Ishikawa (cell line): ENCODE measurements around the gene MXD1.

Experiments
- CEBPB ChIP-seq: IDR thresholded peaks from 2 replicates; pipeline ENCODE4 v1.6.1; 2012
- CREB1 ChIP-seq: IDR thresholded peaks from 2 replicates; pipeline ENCODE4 v1.6.1; 2012; ENCODE audit warnings: low read depth
- EGR1 ChIP-seq: IDR thresholded peaks from 2 replicates; pipeline ENCODE4 v1.6.1; 2012
- EP300 ChIP-seq: IDR thresholded peaks from 2 replicates; pipeline ENCODE4 v1.6.1; 2012; ENCODE audit warnings: borderline replicate concordance
- FOXM1 ChIP-seq: IDR thresholded peaks from 2 replicates; pipeline ENCODE4 v1.6.1; 2012; ENCODE audit warnings: low read depth, borderline replicate concordance
- MAX ChIP-seq: IDR thresholded peaks from 2 replicates; pipeline ENCODE4 v1.6.1; 2012
- NFIC ChIP-seq: IDR thresholded peaks from 2 replicates; pipeline ENCODE4 v1.6.1; 2012
- RAD21 ChIP-seq: IDR thresholded peaks from 2 replicates; pipeline ENCODE4 v1.6.1; 2012; ENCODE audit warnings: low read depth
- TAF1 ChIP-seq: IDR thresholded peaks from 2 replicates; pipeline ENCODE4 v1.6.1; 2012; ENCODE audit warnings: low read depth, mild to moderate bottlenecking
- TCF12 ChIP-seq: IDR thresholded peaks from 2 replicates; pipeline ENCODE4 v1.6.1; 2012; ENCODE audit warnings: low read depth
- TEAD4 ChIP-seq: IDR thresholded peaks from 2 replicates; pipeline ENCODE4 v1.6.1; 2012
- YY1 ChIP-seq: IDR thresholded peaks from 2 replicates; pipeline ENCODE4 v1.6.1; 2012; ENCODE audit warnings: low read depth
- ZBTB7A ChIP-seq: IDR thresholded peaks from 2 replicates; pipeline ENCODE4 v1.6.1; 2012; ENCODE audit warnings: low read depth
- TF ChIP-seq, protein P1 (sequence below): IDR thresholded peaks from 2 replicates; pipeline ENCODE4 v1.6.1; 2012
- TF ChIP-seq, protein P2 (sequence below): IDR thresholded peaks from 2 replicates; pipeline ENCODE4 v1.6.1; 2012; ENCODE audit warnings: low read depth, mild to moderate bottlenecking

Gene MXD1

DNA sequence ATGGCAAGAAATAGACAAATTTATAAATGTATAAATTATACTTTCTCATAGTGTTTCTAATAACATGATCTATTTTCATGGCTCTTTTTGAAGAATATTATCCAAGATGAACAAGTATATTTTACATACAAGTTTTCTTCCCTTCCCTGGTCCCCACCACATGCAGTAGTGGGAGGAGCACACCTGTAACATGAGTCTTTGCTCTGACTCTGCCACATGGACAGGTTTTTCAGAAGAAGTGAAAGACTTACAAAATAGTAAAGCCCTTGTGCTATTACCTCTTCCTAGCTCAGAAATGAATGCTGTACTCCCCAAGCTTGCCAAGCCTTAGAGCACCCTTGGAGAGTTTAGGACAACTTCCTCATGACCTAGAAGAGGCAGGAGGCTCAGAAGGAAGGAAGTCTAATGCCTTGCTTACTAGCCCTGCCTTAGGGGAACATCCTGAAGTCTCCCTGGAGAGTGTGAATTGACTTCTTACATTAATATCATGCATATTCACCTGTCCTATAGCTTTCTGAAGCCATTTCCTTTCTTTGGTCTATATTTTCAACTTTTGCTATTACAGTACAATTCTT, 18.4 kb downstream of the MXD1 start:
- no peak for TF ChIP-seq NFIC
- TF ChIP-seq FOXM1 = no peak
- TF ChIP-seq TCF12 = no peak
- TF ChIP-seq TAF1 = no peak
- TF ChIP-seq, protein P1, sequence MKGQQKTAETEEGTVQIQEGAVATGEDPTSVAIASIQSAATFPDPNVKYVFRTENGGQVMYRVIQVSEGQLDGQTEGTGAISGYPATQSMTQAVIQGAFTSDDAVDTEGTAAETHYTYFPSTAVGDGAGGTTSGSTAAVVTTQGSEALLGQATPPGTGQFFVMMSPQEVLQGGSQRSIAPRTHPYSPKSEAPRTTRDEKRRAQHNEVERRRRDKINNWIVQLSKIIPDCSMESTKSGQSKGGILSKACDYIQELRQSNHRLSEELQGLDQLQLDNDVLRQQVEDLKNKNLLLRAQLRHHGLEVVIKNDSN = no peak
- TF ChIP-seq MAX = no peak
- no peak for TF ChIP-seq EGR1
- TF ChIP-seq, protein P2, sequence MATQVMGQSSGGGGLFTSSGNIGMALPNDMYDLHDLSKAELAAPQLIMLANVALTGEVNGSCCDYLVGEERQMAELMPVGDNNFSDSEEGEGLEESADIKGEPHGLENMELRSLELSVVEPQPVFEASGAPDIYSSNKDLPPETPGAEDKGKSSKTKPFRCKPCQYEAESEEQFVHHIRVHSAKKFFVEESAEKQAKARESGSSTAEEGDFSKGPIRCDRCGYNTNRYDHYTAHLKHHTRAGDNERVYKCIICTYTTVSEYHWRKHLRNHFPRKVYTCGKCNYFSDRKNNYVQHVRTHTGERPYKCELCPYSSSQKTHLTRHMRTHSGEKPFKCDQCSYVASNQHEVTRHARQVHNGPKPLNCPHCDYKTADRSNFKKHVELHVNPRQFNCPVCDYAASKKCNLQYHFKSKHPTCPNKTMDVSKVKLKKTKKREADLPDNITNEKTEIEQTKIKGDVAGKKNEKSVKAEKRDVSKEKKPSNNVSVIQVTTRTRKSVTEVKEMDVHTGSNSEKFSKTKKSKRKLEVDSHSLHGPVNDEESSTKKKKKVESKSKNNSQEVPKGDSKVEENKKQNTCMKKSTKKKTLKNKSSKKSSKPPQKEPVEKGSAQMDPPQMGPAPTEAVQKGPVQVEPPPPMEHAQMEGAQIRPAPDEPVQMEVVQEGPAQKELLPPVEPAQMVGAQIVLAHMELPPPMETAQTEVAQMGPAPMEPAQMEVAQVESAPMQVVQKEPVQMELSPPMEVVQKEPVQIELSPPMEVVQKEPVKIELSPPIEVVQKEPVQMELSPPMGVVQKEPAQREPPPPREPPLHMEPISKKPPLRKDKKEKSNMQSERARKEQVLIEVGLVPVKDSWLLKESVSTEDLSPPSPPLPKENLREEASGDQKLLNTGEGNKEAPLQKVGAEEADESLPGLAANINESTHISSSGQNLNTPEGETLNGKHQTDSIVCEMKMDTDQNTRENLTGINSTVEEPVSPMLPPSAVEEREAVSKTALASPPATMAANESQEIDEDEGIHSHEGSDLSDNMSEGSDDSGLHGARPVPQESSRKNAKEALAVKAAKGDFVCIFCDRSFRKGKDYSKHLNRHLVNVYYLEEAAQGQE = no peak
- no peak for TF ChIP-seq ZBTB7A
- no peak for TF ChIP-seq CREB1
- TF ChIP-seq RAD21 = no peak
- no peak for TF ChIP-seq CEBPB
- no peak for TF ChIP-seq EP300
- TF ChIP-seq TEAD4 = no peak
- no peak for TF ChIP-seq YY1

DNA sequence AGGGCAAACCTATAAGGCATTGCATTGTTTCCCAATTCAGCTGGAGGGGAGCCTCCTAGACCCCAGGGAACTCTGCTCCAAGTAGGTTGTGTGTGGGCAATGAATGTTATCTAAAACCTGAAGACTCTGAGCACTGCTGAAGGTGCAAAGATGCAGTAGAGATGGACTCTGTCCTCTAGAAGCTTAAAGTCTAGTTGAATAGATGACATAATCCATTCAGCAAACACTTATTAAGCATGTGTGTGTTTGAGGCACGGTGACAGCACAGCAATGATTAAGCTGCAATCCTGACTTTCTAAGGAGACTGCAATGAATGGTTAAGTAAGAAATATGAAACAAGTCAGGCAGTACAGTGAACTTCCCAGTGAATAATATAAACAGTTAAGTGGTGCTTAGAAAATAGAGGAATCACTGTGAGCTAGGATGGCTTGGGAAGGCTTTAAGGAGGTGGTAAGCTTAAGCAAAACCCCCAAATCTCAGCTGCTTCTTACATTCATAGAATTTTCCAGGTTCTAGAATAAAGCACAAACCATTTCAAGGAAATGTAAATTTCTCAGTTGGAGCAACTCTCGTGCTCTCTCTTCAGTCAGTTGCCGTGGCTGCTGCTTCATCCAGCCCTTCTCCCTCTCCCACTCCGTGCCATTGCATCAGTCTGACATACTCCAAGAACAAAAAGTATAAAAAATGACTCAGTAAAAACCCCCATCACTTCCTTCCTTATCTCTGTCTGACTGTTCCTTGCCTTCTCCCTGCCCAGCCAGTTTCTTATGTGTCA, 19.1 kb downstream of the MXD1 start:
- TF ChIP-seq YY1 = no peak
- TF ChIP-seq, protein P2 = no peak
- no peak for TF ChIP-seq TCF12
- TF ChIP-seq EGR1 = no peak
- no peak for TF ChIP-seq EP300
- no peak for TF ChIP-seq CEBPB
- TF ChIP-seq FOXM1 = no peak
- no peak for TF ChIP-seq CREB1
- TF ChIP-seq RAD21 = no peak
- no peak for TF ChIP-seq TEAD4

- no peak for TF ChIP-seq TCF12
- no peak for TF ChIP-seq ZBTB7A
- TF ChIP-seq CEBPB = no peak
Measured at GRCh38 chr2:69934614-69934908, 19.7 kb downstream of the MXD1 start.

DNA sequence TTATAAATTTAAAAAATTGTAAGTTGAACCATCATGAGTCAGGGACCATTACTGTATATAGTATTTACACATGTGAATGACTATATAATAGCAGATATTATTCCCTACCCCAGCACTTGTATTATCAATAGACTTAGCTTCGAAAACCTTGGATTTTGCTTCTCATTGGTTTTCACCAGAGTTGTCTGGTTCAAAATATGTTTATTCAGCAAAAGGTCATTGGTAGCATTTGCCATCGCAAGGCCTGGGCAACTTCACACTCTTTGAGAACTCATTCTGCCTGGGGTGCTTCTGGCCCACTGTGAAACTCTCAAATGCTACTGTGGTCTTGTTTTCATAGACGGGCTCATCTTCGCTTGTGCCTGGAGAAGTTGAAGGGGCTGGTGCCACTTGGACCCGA, 20.1 kb downstream of the MXD1 start:
- TF ChIP-seq CREB1 (no peak), YY1 (no peak), EP300 (no peak), CEBPB (no peak), TCF12 (no peak), NFIC (no peak), TAF1 (no peak), MAX (no peak), EGR1 (no peak), RAD21 (no peak), FOXM1 (no peak), TEAD4 (no peak), ZBTB7A (no peak)
- TF ChIP-seq, protein P2 = no peak
- TF ChIP-seq, protein P1 = no peak

DNA sequence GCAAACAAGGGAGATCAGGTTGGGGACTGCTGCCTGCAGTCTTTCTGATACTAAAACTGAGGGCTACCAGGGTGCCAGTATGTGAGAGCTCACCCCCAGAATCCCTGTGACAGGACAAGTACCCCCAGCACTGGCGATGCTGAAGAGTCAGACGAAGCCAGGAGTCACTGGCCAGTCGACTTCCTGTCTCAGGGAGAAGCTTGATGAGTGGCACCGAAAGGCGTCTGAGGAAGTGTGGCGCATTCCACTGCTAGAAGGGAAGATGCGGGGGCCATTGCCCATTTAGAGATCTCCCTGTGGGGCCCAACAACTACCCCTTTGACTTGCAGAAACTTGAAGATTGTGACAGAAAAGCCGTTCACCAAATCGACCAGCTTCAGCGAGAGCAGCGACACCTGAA, 22.0 kb downstream of the MXD1 start:
- TF ChIP-seq NFIC = no peak
- no peak for TF ChIP-seq CEBPB
- TF ChIP-seq YY1 = no peak
- no peak for TF ChIP-seq RAD21
- TF ChIP-seq TAF1 = no peak
- TF ChIP-seq EP300 = no peak
- TF ChIP-seq TCF12 = no peak
- TF ChIP-seq, protein P2 = no peak
- no peak for TF ChIP-seq FOXM1
- TF ChIP-seq ZBTB7A = no peak
- TF ChIP-seq CREB1 = no peak
- no peak for TF ChIP-seq MAX
- no peak for TF ChIP-seq EGR1
- TF ChIP-seq, protein P1 = no peak
- TF ChIP-seq TEAD4 = no peak
